GM23248 (cell line): ENCODE results near the gene DOK6. TPM values are rescaled to one million over a fixed set of nuclear protein-coding genes. Genes with fewer than 3 reads are reported as not detected.
A peak's percentile ranks its signal among the peaks of the same experiment; 100 is the strongest.
"Not testable (repeated sequence)": the region's sequence is repeated elsewhere in the genome, so short reads cannot be mapped to it uniquely, and the experiment has no call there.

ENCODE experiments used
- DNase-seq: peaks from one replicate; pipeline ENCODE4 v3.0.0-alpha.2; 2015
- H2AFZ ChIP-seq: fragments of 200-600 bp; sonication (generic); 2 replicates; pipeline ENCODE4 v1.6.1; 2016; ENCODE audit warnings: antibody characterized with exemption
- H3F3A ChIP-seq: fragments of 200-600 bp; sonication (generic); 2 replicates; pipeline ENCODE4 v1.6.1; 2016; ENCODE audit warnings: mild to moderate bottlenecking, antibody characterized with exemption, mixed run types; ENCODE audit not compliant: insufficient read depth
- H3K27ac ChIP-seq: fragments of 200-600 bp; sonication (generic); 2 replicates; pipeline ENCODE4 v1.5.1; 2016; ENCODE audit warnings: mild to moderate bottlenecking
- H3K27me3 ChIP-seq: fragments of 200-600 bp; sonication (generic); replicated peaks from 2 replicates; pipeline ENCODE4 v1.6.1; 2016; ENCODE audit warnings: mild to moderate bottlenecking; ENCODE audit not compliant: insufficient read depth
- H3K36me3 ChIP-seq: fragments of 200-600 bp; sonication (generic); 2 replicates; pipeline ENCODE4 v1.6.1; 2016; ENCODE audit warnings: low read depth, mild to moderate bottlenecking
- H3K4me1 ChIP-seq: fragments of 200-600 bp; sonication (generic); 2 replicates; pipeline ENCODE4 v1.6.1; 2016; ENCODE audit warnings: mild to moderate bottlenecking; ENCODE audit not compliant: insufficient read depth
- H3K4me2 ChIP-seq: fragments of 200-600 bp; sonication (generic); one replicate; pipeline ENCODE4 v1.6.1; 2016; ENCODE audit warnings: mild to moderate bottlenecking; ENCODE audit not compliant: unreplicated experiment
- H3K4me3 ChIP-seq: fragments of 200-600 bp; sonication (generic); 2 replicates; pipeline ENCODE4 v1.5.1; 2016; ENCODE audit warnings: mild to moderate bottlenecking
- H3K79me2 ChIP-seq: fragments of 200-600 bp; sonication (generic); 2 replicates; pipeline ENCODE4 v1.6.1; 2016; ENCODE audit warnings: mild to moderate bottlenecking; ENCODE audit not compliant: insufficient read depth
- H3K9ac ChIP-seq: fragments of 200-600 bp; sonication (generic); 2 replicates; pipeline ENCODE4 v1.6.1; 2016; ENCODE audit warnings: mild to moderate bottlenecking
- H3K9me2 ChIP-seq: fragments of 200-600 bp; sonication (generic); 2 replicates; pipeline ENCODE4 v1.6.1; 2016; ENCODE audit warnings: mixed run types, mild to moderate bottlenecking, moderate library complexity; ENCODE audit not compliant: insufficient read depth
- H3K9me3 ChIP-seq: fragments of 200-600 bp; sonication (generic); one replicate; pipeline ENCODE4 v1.6.1; 2017; ENCODE audit warnings: low read depth
- H4K20me1 ChIP-seq: fragments of 200-600 bp; sonication (generic); 2 replicates; pipeline ENCODE4 v1.6.0; 2016; ENCODE audit not compliant: insufficient read depth
- EZH2 ChIP-seq: fragments of 200-600 bp; sonication (generic); IDR thresholded peaks from 2 replicates; pipeline ENCODE4 v1.6.1; 2018; ENCODE audit warnings: antibody characterized with exemption, mild to moderate bottlenecking; ENCODE audit not compliant: insufficient read depth, poor library complexity, severe bottlenecking
- EZH2phosphoT487 ChIP-seq: fragments of 200-600 bp; sonication (generic); IDR thresholded peaks from 2 replicates; pipeline ENCODE4 v1.6.1; 2018; ENCODE audit warnings: antibody characterized with exemption, moderate library complexity, mild to moderate bottlenecking, low read depth; ENCODE audit not compliant: insufficient read depth
- WGBS, 2 experiments: methylation state at CpG; one replicate each; pipeline ENCODE4 v1.1.6; 2015 to 2017; ENCODE audit warnings: low lambda C conversion rate in 2 of 2, low coverage in 1 of 2; ENCODE audit errors: missing lambda C conversion rate in 2 of 2; 5-methylcytosine and 5-hydroxymethylcytosine counted together
- in situ Hi-C: fragments of 300-500 bp; cut with MboI; formaldehyde crosslinking; loops from 2 replicates; pipeline ENCODE4 v1.15.0; 2020
- polyA plus RNA-seq: library from polyadenylated mRNA; unstranded; fragments of >200 nt; fragmentation: Nextera tagmentation; extraction: Ambion mirVana; gene quantifications from 2 replicates; pipeline ENCODE4 v1.2.1, GENCODE V29; 2016
- total RNA-seq: library from RNA; depleted of rRNA; stranded (reverse); fragments of >200 nt; shearing (Covaris generic); gene quantifications from 2 replicates; pipeline ENCODE4 v1.2.3, GENCODE V29; 2014; rRNA removed

The DOK6 gene
- total RNA-seq (0.76 and 5.2 TPM in 2 replicates), polyA plus RNA-seq (1.1 and 1.5 TPM in 2 replicates)

GRCh38 chr18:69400253-69400975 lies at the start of gene DOK6:
TSS of gene DOK6 (plus strand) at chr18:69400888.
- TF ChIP-seq EZH2phosphoT487 (no peak), EZH2 (no peak)
- H3K27ac ChIP-seq, result no peak within 1 kb of the TSS; the same call in 1 of the 2 replicates
- in situ Hi-C loops, result no loop called here
- peak within 1 kb of the TSS; percentile 96 for H2AFZ ChIP-seq
- H3K4me2 ChIP-seq, result peak within 1 kb of the TSS; percentile 84
- no peaks in the 10 kb centered on the region for H4K20me1 ChIP-seq
- H3K9me2 ChIP-seq, result no peaks in the 10 kb centered on the region
- 1 to 3% methylated on average over 47 to 55 of the region's 79 CpGs for WGBS, 2 experiments
- peak within 1 kb of the TSS; percentile 63 for H3K9ac ChIP-seq
- H3K4me3 ChIP-seq, result peak within 1 kb of the TSS; percentile 91
- 0 out of 2 replicates have a peak, but pooled peaks cover 4% of the 10 kb centered on the region for H3F3A ChIP-seq
- H3K79me2 ChIP-seq, result no peaks in the 10 kb centered on the region
- no peaks in the 10 kb centered on the region for H3K36me3 ChIP-seq
- H3K4me1 ChIP-seq, result 0 out of 2 replicates have a peak, but pooled peaks cover 3% of the 10 kb centered on the region
- peak; percentile 79 for DNase-seq
- no peaks in the 10 kb centered on the region for H3K9me3 ChIP-seq
- no peaks in the 10 kb centered on the region; the same call in 1 of the 2 replicates for H3K27me3 ChIP-seq

DNA sequence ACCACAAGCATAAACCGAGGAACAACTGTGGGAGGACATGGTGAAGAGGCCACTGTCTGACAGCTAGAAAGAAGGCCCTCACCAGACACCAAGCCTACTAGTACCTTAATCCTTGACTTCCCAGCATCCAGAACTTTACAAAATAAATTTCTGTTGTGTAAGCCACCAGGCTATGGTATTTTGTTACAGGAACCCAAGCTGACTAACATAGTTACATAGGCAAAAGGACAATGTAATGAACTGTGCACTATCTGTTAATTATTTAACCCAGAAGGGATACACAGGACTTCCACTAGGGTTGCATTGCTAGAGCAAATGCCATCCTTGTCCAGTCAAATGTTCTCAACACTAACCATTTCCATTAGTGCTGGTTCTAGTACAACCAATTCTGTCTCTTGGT lies 47.7 kb upstream of the DOK6 start:
- 59 to 73% methylated on average over 1 of the region's 1 CpG for WGBS, 2 experiments
- H3K4me1 ChIP-seq, result no peaks in the 10 kb centered on the region
- no peak for TF ChIP-seq EZH2
- no peaks in the 10 kb centered on the region for H3K9me2 ChIP-seq
- no peak for DNase-seq
- no peaks in the 10 kb centered on the region for H3K79me2 ChIP-seq
- no peak overlapping the region for H3K4me3 ChIP-seq
- H2AFZ ChIP-seq, result no peak overlapping the region
- no peaks in the 10 kb centered on the region for H3K36me3 ChIP-seq
- H3F3A ChIP-seq, result no peaks in the 10 kb centered on the region
- H3K9ac ChIP-seq, result no peak overlapping the region
- H3K4me2 ChIP-seq, result no peak overlapping the region
- H3K27ac ChIP-seq, result no peak overlapping the region
- H3K27me3 ChIP-seq, result no peaks in the 10 kb centered on the region
- no peaks in the 10 kb centered on the region for H4K20me1 ChIP-seq
- in situ Hi-C loops, result no loop called here
- H3K9me3 ChIP-seq, result no peaks in the 10 kb centered on the region

GRCh38 chr18:69357590-69357989 lies 43.1 kb upstream of the DOK6 start:
- WGBS, 2 experiments, result 39 to 42% methylated on average over 4 of the region's 4 CpGs
- TF ChIP-seq EZH2 (no peak), EZH2phosphoT487 (no peak)
- in situ Hi-C loops, result no loop called here

DNA sequence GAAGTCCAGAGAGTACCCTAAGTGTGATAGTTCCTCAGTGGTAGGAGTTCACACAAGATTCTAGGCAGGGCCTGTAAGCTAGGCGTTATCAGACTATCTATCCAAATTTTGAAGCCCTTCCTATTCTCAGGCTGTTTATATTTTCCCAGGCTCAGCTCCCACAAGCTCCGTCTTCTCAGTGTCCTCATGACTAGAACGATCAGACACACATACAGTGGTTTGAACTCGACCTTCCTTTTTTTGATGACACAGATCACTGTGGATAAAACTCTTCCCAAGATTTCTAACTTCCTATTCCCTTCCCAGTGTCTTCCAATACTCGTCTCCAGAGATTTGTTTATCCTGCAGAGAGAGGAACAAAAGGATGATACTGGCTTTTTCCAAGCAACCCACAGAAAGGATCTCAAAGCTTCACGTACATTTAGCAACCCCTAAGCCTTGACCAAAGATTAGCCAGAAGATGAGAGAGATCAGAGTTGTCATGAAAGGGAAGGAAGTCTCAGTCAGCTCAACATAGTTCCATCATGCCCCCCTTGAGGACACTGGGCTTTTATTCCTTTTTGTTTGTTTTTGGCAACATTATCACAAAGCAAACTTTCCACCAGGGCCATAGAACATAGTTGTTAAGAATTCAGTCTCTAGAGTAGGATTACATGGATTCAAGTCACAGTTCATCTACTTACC lies 42.3 kb upstream of the DOK6 start:
- Histone ChIP-seq H3K9ac (no peak overlapping the region), H2AFZ (no peak overlapping the region), H4K20me1 (no peaks in the 10 kb centered on the region), H3K79me2 (no peaks in the 10 kb centered on the region), H3K27me3 (no peaks in the 10 kb centered on the region), H3F3A (no peaks in the 10 kb centered on the region), H3K4me1 (no peaks in the 10 kb centered on the region), H3K27ac (no peak overlapping the region), H3K4me2 (no peak overlapping the region), H3K36me3 (no peaks in the 10 kb centered on the region), H3K9me3 (no peaks in the 10 kb centered on the region), H3K4me3 (no peak overlapping the region), H3K9me2 (no peaks in the 10 kb centered on the region)
- in situ Hi-C loops, result no loop called here
- WGBS, 2 experiments, result 24 to 29% methylated on average over 6 of the region's 6 CpGs
- no peak for TF ChIP-seq EZH2
- TF ChIP-seq EZH2phosphoT487, result no peak
- no peak for DNase-seq

More at GRCh38 chr18:69357590-69357989, 43.1 kb upstream of the DOK6 start:
- no peaks in the 10 kb centered on the region for H3K79me2 ChIP-seq
- no peaks in the 10 kb centered on the region for H3F3A ChIP-seq
- no peaks in the 10 kb centered on the region for H3K4me1 ChIP-seq
- no peaks in the 10 kb centered on the region for H4K20me1 ChIP-seq
- no peak overlapping the region for H2AFZ ChIP-seq
- H3K27me3 ChIP-seq, result no peaks in the 10 kb centered on the region
- H3K4me3 ChIP-seq, result no peak overlapping the region
- no peaks in the 10 kb centered on the region for H3K9me2 ChIP-seq
- no peak overlapping the region for H3K4me2 ChIP-seq
- no peaks in the 10 kb centered on the region for H3K9me3 ChIP-seq
- no peak overlapping the region for H3K9ac ChIP-seq
- DNase-seq, result no peak
- no peak overlapping the region for H3K27ac ChIP-seq
- H3K36me3 ChIP-seq, result no peaks in the 10 kb centered on the region

DNA sequence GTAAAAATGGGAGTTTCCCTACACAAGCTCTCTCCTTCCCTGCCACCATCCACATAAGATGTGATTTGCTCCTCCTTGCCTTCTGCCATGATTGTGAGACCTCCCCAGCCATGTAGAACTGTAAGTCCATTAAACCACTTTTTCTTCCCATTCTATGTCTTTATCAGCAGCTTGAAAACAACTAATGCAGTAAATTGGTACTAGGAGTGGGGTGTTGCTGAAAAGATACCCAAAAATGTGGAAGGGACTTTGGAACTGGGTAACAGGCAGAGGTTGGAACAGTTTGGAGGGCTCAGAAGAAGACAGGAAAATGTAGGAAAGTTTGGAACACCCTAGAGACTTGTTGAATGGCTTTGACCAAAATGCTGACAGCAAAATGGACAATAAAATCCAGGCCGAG lies 40.9 kb upstream of the DOK6 start:
- in situ Hi-C loops, H3K9me2 ChIP-seq, H4K20me1 ChIP-seq, H2AFZ ChIP-seq, H3K4me2 ChIP-seq, H3K27me3 ChIP-seq, H3K27ac ChIP-seq, H3F3A ChIP-seq, H3K36me3 ChIP-seq, H3K4me3 ChIP-seq, H3K9ac ChIP-seq, H3K9me3 ChIP-seq, DNase-seq, H3K79me2 ChIP-seq, H3K4me1 ChIP-seq: not testable (repeated sequence)
- WGBS, 2 experiments, result 24 to 45% methylated on average over 1 of the region's 1 CpG
